ENCODE data around the gene TMCC3. TPM values are rescaled to one million over a fixed set of nuclear protein-coding genes. Genes with fewer than 3 reads are reported as not detected.

TMCC3 gene, protein sequence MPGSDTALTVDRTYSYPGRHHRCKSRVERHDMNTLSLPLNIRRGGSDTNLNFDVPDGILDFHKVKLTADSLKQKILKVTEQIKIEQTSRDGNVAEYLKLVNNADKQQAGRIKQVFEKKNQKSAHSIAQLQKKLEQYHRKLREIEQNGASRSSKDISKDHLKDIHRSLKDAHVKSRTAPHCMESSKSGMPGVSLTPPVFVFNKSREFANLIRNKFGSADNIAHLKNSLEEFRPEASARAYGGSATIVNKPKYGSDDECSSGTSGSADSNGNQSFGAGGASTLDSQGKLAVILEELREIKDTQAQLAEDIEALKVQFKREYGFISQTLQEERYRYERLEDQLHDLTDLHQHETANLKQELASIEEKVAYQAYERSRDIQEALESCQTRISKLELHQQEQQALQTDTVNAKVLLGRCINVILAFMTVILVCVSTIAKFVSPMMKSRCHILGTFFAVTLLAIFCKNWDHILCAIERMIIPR
- total RNA-seq (2021), result 10.0 and 19.9 TPM in 2 replicates
- Bru-seq, nascent RNA, result percentile 78 among the genes with signal in this experiment
- percentile 74 among the genes with signal in this experiment for BruChase-seq, experiment 1, labeled RNA remaining after a 2-hour chase
- percentile 61 among the genes with signal in this experiment for BruChase-seq, experiment 2, labeled RNA remaining after a 6-hour chase
- long read RNA-seq, full-length matches to known transcripts, result 16 of 23 reads
- long read RNA-seq, partial matches to known transcripts, result 1 of 23 reads
- long read RNA-seq, other reads (novel, unspliced or antisense), result 6 of 23 reads

DNA sequence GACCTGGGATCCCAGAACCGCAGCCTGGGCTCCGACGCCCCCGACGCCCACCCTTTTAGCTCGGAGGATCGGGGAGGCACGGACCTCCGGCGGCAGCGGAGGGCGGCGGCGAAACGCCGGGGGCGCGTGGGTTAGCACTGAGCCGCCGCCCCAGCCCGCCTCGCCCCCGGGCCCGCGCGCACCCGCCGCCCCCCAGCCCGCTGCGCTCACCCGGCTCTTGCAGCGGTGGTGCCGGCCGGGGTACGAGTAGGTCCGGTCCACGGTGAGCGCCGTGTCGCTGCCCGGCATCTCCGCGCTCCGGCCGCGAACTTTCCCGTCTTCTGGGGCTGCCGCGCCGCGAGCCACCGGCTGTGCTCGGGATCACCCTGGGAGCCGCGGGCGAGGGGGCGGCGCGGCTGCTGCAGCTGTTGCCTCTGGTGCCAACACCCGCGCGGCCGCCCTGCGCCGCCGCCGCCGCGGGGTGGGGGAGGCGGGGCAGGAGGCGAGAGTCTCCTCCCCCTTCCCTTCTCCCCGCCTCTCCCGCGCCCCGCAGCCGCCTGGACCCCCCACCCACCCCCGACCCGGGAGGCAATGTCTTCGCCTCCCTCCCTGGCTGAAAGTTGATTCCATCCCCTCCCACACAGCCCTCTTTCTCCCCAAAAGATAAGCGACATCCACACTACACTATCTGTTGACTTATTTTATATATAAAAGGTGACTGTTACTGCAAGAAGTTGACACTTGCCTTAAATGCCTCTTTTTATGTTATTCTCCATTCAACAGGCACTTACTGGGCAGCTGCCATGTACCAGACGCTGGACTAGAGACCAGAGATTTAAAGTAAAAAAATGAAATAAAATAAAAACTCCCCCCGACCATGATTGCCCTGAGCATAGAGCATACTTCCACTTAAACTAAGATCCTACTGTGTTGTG lies at the start of gene TMCC3:
TSS of gene TMCC3 (minus strand) at position 415 of the 914 bp plus-strand sequence. CDS start at position 288, 127 bp downstream.
- peak within 1 kb of the TSS; percentile 94 for H3K4me2 ChIP-seq
- peaks cover 43% of the 10 kb centered on the region for H3K79me2 ChIP-seq (ENCODE audit: low read depth)
- no peaks in the 10 kb centered on the region for H3K9me3 ChIP-seq (ENCODE audit: insufficient read depth, low read depth)
- H3K27me3 ChIP-seq (ENCODE audit: insufficient read depth, low read depth), result no peaks in the 10 kb centered on the region
- ChIA-PET POLR2A (ENCODE audit: unreplicated experiment) (no interaction called here), CTCF (interaction anchor here (0.6 to 0.7 kb wide), 2 partner anchors 58 to 884 kb away, joined by 7 to 10 read pairs; no protein-coding TSS in a partner anchor)
- H4K20me1 ChIP-seq (ENCODE audit: insufficient read depth), result no peaks in the 10 kb centered on the region
- intact Hi-C loops (cut with micrococcal nuclease; ENCODE audit: unreplicated experiment), result loop anchor here (1.0 kb wide), 2 partner anchors 114 to 225 kb away; no protein-coding TSS in a partner anchor
- peaks cover 32% of the 10 kb centered on the region for H3F3A ChIP-seq (ENCODE audit: insufficient read depth, low read depth)
- peak within 1 kb of the TSS; percentile 90 for H2AFZ ChIP-seq
- no peaks in the 10 kb centered on the region for H3K36me3 ChIP-seq (ENCODE audit: low read depth)
- BruUV-seq (replicated peaks), result no TSS peak
- no peaks in the 10 kb centered on the region for H3K9me2 ChIP-seq (ENCODE audit: insufficient read depth)
- H3K27ac ChIP-seq, result peak within 1 kb of the TSS; percentile 69
- H3K4me1 ChIP-seq (replicated peaks; ENCODE audit: insufficient read depth), result peaks cover 33% of the 10 kb centered on the region
- H3K4me3 ChIP-seq, result peak within 1 kb of the TSS; percentile 91
- no peak for TF ChIP-seq EZH2 (IDR thresholded peaks at IDR 0.05; ENCODE audit: low read depth)
- TF ChIP-seq, protein P1, sequence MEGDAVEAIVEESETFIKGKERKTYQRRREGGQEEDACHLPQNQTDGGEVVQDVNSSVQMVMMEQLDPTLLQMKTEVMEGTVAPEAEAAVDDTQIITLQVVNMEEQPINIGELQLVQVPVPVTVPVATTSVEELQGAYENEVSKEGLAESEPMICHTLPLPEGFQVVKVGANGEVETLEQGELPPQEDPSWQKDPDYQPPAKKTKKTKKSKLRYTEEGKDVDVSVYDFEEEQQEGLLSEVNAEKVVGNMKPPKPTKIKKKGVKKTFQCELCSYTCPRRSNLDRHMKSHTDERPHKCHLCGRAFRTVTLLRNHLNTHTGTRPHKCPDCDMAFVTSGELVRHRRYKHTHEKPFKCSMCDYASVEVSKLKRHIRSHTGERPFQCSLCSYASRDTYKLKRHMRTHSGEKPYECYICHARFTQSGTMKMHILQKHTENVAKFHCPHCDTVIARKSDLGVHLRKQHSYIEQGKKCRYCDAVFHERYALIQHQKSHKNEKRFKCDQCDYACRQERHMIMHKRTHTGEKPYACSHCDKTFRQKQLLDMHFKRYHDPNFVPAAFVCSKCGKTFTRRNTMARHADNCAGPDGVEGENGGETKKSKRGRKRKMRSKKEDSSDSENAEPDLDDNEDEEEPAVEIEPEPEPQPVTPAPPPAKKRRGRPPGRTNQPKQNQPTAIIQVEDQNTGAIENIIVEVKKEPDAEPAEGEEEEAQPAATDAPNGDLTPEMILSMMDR (conservative IDR thresholded peaks at IDR 0.05), result no peak
- DNase-seq, result peak in 1 of 2 experiments; percentile 66

DNA sequence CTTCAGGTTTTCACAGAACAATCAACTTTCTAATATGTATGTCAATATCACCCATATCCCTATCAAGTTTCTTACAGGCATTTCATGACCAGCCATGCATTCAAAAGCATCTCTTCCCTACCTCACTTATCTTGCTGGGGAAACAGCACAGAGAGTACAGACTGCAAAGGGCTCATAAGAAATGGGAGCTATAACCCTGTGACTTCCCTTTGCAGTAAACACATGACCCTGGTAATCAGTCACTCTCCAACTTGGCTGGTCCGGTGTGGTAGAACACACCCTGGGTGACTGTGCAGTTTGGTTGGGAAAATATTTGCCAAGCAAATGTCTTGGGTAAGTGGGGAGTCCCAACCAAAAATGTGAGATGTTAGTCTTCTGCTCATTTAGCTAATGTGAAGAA lies 49.4 kb upstream of the TMCC3 start:
- TF ChIP-seq, protein P1 (conservative IDR thresholded peaks at IDR 0.05), result no peak
- TF ChIP-seq EZH2 (IDR thresholded peaks at IDR 0.05; ENCODE audit: low read depth), result no peak
- CTCF ChIA-PET, result no interaction called here

More for the DNA sequence above, 49.4 kb upstream of the TMCC3 start:
- H4K20me1 ChIP-seq (ENCODE audit: insufficient read depth), result no peaks in the 10 kb centered on the region
- H3K79me2 ChIP-seq (ENCODE audit: low read depth), result no peaks in the 10 kb centered on the region
- peaks cover 5% of the 10 kb centered on the region; the same call in 1 of the 2 replicates for H3F3A ChIP-seq (ENCODE audit: insufficient read depth, low read depth)
- H3K27ac ChIP-seq, result no peak overlapping the region
- peak in 1 of 2 experiments; percentile 48 for DNase-seq
- H3K4me1 ChIP-seq (replicated peaks; ENCODE audit: insufficient read depth), result peaks cover 22% of the 10 kb centered on the region
- no peak overlapping the region for H3K4me2 ChIP-seq
- no TSS peak for BruUV-seq (replicated peaks)
- H3K4me3 ChIP-seq, result no peak overlapping the region
- H3K27me3 ChIP-seq (ENCODE audit: insufficient read depth, low read depth), result no peaks in the 10 kb centered on the region
- no peaks in the 10 kb centered on the region for H3K36me3 ChIP-seq (ENCODE audit: low read depth)
- intact Hi-C loops (cut with micrococcal nuclease; ENCODE audit: unreplicated experiment), result no loop called here
- H3K9me2 ChIP-seq (ENCODE audit: insufficient read depth), result no peaks in the 10 kb centered on the region
- POLR2A ChIA-PET (ENCODE audit: unreplicated experiment), result no interaction called here
- no peak overlapping the region for H2AFZ ChIP-seq
- H3K9me3 ChIP-seq (ENCODE audit: insufficient read depth, low read depth), result no peaks in the 10 kb centered on the region
